Pons (tissue), 1 donor: Measurements from ENCODE around the gene SLC25A23.

Source experiments
- DNase-seq: peaks from one replicate; pipeline ENCODE4 v3.0.0-alpha.2; 2016; ENCODE audit warnings: low spot score

Gene SLC25A23

GRCh38 chr19:6481541-6482342 lies 22.1 kb upstream of the SLC25A23 start, which contains the start of gene DENND1C:
Gene DENND1C (minus strand): TSS chr19:6481787. CDS start chr19:6481695, 92 bp downstream.
- DNase-seq = peak; percentile 57

GRCh38 chr19:6480848-6481415 lies 21.3 kb upstream of the SLC25A23 start:
- no peak for DNase-seq

GRCh38 chr19:6479836-6480398 lies 20.3 kb upstream of the SLC25A23 start:
- DNase-seq = no peak

- no peak for DNase-seq
Measured at GRCh38 chr19:6478815-6479214, 19.2 kb upstream of the SLC25A23 start.

- DNase-seq = no peak
Measured at GRCh38 chr19:6476896-6477431, 17.4 kb upstream of the SLC25A23 start.

GRCh38 chr19:6476155-6476895 lies 16.7 kb upstream of the SLC25A23 start:
- peak; percentile 74 for DNase-seq

- DNase-seq = no peak
Measured at GRCh38 chr19:6475321-6476108, 15.9 kb upstream of the SLC25A23 start.

GRCh38 chr19:6473647-6474046 lies 14.1 kb upstream of the SLC25A23 start:
- DNase-seq = no peak

- DNase-seq = no peak
Measured at GRCh38 chr19:6472713-6473112, 13.1 kb upstream of the SLC25A23 start.

GRCh38 chr19:6471076-6471475 lies 11.5 kb upstream of the SLC25A23 start:
- DNase-seq = no peak

- DNase-seq = no peak
Measured at GRCh38 chr19:6470173-6470572, 10.6 kb upstream of the SLC25A23 start.

GRCh38 chr19:6467384-6467783 lies 7.8 kb upstream of the SLC25A23 start:
- no peak for DNase-seq

- DNase-seq = no peak
Measured at GRCh38 chr19:6466526-6467248, 7.1 kb upstream of the SLC25A23 start.

GRCh38 chr19:6465663-6466062 lies 6.1 kb upstream of the SLC25A23 start:
- no peak for DNase-seq

GRCh38 chr19:6465006-6465405 lies 5.4 kb upstream of the SLC25A23 start:
- DNase-seq = no peak

- no peak for DNase-seq
Measured at GRCh38 chr19:6464070-6464873, 4.7 kb upstream of the SLC25A23 start, which contains the start of gene CRB3. Gene CRB3 (plus strand): TSS chr19:6464271. CDS start chr19:6464702, 431 bp downstream.

- DNase-seq = peak; percentile 97
Measured at GRCh38 chr19:6460099-6460884, 700 bp upstream of the SLC25A23 start.

GRCh38 chr19:6458695-6459261 lies 814 bp downstream of the SLC25A23 start:
- DNase-seq = no peak
